ENCODE measurements around the gene WAS.

GRCh38 chrX:48665991-48666390 lies 17.6 kb upstream of the WAS start:
- TF ChIP-seq CTCF (IDR thresholded peaks at IDR 0.05) (no peak), POLR2A (IDR thresholded peaks at IDR 0.05) (no peak)

All from heart left ventricle (tissue), 13 donors.